ENCODE data around the gene SYT4.

- no peak for TF ChIP-seq CTCF (IDR thresholded peaks at IDR 0.05; ENCODE audit: poor library complexity)
- TF ChIP-seq EZH2phosphoT487 (IDR thresholded peaks at IDR 0.05; ENCODE audit: low read depth, severe bottlenecking, unreplicated experiment): no peak
Observed at GRCh38 chr18:43278355-43278754, 1.1 kb upstream of the SYT4 start.
